ENCODE results near the gene CDIPT.
A peak's percentile ranks its signal among the peaks of the same experiment; 100 is the strongest.

Gene CDIPT

DNA sequence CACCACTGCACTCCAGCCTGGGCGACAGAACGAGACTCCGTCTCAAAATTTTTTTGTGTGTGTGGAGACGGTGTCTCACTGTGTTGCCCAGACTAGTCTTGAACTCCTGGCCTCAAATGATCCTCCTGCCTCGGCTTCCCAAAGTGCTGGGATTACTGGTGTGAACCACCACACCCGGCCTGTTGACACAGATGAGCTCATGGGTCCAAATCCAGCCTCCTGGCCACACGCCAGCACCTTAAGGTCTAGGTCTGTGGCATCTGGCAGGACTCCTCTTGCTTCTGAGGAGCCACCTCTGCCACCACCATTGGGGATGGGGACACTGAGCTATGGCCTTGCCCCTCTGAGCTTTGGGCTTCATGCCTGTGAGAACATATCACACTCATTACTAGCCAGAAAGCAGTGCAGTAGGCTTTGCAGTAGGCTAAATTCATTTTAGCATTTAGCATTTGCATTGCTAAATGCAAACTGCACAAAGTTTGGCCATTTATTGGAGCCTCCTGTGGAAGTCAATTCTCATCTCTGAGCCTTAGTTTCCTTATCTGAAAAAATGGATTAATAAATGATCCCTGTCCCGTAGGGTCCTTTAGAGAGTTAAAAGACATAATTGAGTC, 5.5 kb upstream of the CDIPT start:
- no peak overlapping the region for H3K4me3 ChIP-seq (ENCODE audit: low read depth, low read length)
- DNase-seq (ENCODE audit: low read depth, low spot score), result no peak
- TF ChIP-seq, protein P1, sequence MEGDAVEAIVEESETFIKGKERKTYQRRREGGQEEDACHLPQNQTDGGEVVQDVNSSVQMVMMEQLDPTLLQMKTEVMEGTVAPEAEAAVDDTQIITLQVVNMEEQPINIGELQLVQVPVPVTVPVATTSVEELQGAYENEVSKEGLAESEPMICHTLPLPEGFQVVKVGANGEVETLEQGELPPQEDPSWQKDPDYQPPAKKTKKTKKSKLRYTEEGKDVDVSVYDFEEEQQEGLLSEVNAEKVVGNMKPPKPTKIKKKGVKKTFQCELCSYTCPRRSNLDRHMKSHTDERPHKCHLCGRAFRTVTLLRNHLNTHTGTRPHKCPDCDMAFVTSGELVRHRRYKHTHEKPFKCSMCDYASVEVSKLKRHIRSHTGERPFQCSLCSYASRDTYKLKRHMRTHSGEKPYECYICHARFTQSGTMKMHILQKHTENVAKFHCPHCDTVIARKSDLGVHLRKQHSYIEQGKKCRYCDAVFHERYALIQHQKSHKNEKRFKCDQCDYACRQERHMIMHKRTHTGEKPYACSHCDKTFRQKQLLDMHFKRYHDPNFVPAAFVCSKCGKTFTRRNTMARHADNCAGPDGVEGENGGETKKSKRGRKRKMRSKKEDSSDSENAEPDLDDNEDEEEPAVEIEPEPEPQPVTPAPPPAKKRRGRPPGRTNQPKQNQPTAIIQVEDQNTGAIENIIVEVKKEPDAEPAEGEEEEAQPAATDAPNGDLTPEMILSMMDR (IDR thresholded peaks at IDR 0.05; ENCODE audit: insufficient read depth, low read length, missing control alignments), result no peak
- CTCF ChIA-PET, result no interaction called here
- POLR2A ChIA-PET, result no interaction called here

DNA sequence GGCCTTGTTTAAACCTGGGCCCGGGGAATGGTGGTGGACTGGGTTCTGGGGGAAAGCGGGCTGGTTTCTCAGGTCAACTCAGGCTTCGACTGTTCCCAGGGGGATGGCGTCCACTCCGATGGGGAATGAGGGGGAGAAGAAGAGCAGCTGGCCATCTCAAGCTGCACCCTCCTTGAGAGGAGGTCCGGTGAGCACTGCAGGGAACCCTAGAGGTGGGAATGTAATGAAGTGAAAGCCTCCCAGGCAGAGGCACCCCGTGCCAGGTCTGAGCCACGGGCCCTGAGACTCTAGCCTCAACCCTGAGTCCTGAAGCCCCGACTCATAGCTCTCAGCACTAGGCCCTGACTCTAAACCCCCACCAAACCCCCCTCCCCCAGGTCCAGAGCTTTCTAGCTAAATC, 1.2 kb upstream of the CDIPT start:
- POLR2A ChIA-PET, result interaction anchor here (2.0 kb wide), 1 partner anchor 97 kb away, joined by 4 read pairs; the partner anchor contains the start of gene TMEM219
- CTCF ChIA-PET, result interaction anchor here (1.1 to 2.1 kb wide), 5 partner anchors 10 to 165 kb away, joined by 3 to 5 read pairs (median 4); no protein-coding TSS in a partner anchor
- DNase-seq (ENCODE audit: low read depth, low spot score), result no peak
- TF ChIP-seq, protein P1 (IDR thresholded peaks at IDR 0.05; ENCODE audit: insufficient read depth, low read length, missing control alignments), result no peak
- H3K4me3 ChIP-seq (ENCODE audit: low read depth, low read length), result no peak overlapping the region

DNA sequence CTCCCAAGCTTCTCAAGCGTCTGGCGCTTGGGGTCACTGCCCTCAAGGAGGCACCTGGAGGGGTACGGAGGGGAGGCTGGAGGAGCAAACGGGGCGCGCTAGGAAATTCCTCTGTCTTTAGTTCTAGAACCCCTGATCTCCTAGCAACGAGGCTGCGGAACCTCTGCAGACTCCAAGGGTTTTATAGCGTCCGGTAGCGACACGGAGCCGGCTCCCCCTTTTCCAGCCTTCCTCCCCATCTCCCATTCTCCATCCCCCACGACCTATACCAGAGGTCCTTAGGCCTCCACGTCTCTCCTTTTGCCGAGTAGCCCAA, 601 bp upstream of the CDIPT start:
- TF ChIP-seq, protein P1 (IDR thresholded peaks at IDR 0.05; ENCODE audit: insufficient read depth, low read length, missing control alignments), result no peak
- CTCF ChIA-PET, result interaction anchor here (1.1 to 7.3 kb wide), 9 partner anchors 9 to 165 kb away, joined by 3 to 63 read pairs (median 3); no protein-coding TSS in a partner anchor
- H3K4me3 ChIP-seq (ENCODE audit: low read depth, low read length), result peak overlapping the region; percentile 44
- POLR2A ChIA-PET, result interaction anchor here (1.9 to 2.0 kb wide), 2 partner anchors 47 to 98 kb away, joined by 4 to 5 read pairs; partner anchors contain the start of genes PAGR1 and TMEM219
- no peak for DNase-seq (ENCODE audit: low read depth, low spot score)

DNA sequence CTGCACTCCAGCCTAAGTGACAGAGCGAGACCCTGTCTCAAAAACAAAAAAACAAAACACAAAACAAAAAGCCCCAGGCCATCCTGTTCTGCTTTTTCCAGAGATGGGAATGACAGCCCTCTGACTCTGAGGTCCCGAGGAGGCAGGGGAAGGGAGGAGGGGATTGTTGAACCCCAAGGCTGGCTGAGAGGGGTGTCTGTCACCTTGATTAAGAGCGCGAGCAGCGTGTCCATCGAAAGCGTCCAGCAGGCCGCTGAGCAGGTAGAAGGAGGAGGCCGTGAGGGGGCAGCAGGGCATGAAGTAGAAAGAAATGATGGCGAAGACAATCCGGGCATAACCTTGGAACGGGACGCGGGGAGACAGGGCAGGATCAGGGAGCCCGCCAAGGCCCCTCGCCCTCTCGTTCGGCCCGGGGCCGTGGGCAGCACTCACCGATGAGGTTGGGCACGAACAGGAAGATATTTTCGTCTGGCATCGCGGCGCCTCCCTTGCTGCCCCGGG, 593 bp downstream of the CDIPT start:
- H3K4me3 ChIP-seq (ENCODE audit: low read depth, low read length), result peak overlapping the region; percentile 93
- ChIA-PET POLR2A (interaction anchor here (1.9 to 2.0 kb wide), 2 partner anchors 46 to 99 kb away, joined by 4 to 5 read pairs; partner anchors contain the start of genes PAGR1 and TMEM219), CTCF (interaction anchor here (0.7 to 7.3 kb wide), 6 partner anchors 15 to 142 kb away, joined by 3 to 63 read pairs (median 4); partner anchors contain the start of gene SEZ6L2)
- TF ChIP-seq, protein P1 (IDR thresholded peaks at IDR 0.05; ENCODE audit: insufficient read depth, low read length, missing control alignments), result peak; percentile 22
- no peak for DNase-seq (ENCODE audit: low read depth, low spot score)

DNA sequence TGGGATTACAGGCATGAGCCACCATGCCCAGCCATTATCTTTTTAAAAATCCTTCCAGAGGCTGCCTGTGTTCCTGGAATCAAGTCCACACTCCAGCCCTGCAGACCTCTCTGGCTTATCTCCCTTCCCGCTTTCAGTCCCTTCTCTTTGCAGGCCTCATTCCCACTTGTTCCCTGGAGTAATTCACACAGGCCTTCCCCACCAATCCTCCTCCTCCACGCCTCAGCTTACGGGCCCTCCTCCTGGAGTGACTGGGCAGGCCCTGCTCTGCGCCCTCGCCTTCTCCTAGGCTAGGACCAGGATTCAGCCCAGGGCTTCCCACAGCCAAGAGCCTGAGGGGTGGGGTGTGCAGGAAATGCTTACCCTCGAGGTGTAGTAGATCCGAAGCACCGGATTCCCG, 2.8 kb downstream of the CDIPT start:
- ChIA-PET CTCF (interaction anchor here (7.3 kb wide), 1 partner anchor 12 kb away, joined by 63 read pairs; no protein-coding TSS in a partner anchor), POLR2A (no interaction called here)
- no peak overlapping the region for H3K4me3 ChIP-seq (ENCODE audit: low read depth, low read length)
- DNase-seq (ENCODE audit: low read depth, low spot score), result no peak
- TF ChIP-seq, protein P1 (IDR thresholded peaks at IDR 0.05; ENCODE audit: insufficient read depth, low read length, missing control alignments), result no peak

DNA sequence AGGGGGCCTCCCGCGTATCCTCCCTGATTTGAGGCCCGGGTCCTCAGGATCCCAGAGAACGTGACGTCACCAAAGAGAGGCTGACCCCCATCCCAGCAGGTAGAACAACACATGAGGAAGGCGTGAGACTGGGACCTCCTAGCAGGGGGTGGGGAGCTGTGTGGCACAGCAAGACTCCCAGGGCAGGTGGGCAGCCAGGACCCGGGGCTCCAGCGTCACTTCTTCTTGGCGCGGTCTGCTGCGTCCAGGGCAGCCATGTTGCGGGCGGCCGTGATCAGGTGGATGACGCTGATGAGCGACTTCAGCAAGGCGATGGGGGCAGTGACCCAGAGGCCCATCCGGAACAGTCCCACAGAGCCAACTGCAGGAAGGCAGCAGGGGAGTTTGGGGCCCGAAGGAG, 4.1 kb downstream of the CDIPT start:
- ChIA-PET CTCF (interaction anchor here (1.3 to 7.3 kb wide), 2 partner anchors 11 to 174 kb away, joined by 3 to 63 read pairs; no protein-coding TSS in a partner anchor), POLR2A (no interaction called here)
- TF ChIP-seq, protein P1 (IDR thresholded peaks at IDR 0.05; ENCODE audit: insufficient read depth, low read length, missing control alignments), result no peak
- no peak for DNase-seq (ENCODE audit: low read depth, low spot score)
- no peak overlapping the region for H3K4me3 ChIP-seq (ENCODE audit: low read depth, low read length)

All from AG04449 (cell line).